ENCODE results near the gene CACYBP. TPM values are rescaled to one million over a fixed set of nuclear protein-coding genes. Genes with fewer than 3 reads are reported as not detected.

Gene CACYBP
- total RNA-seq, 1 experiment from 2014 or later, result 194 TPM

DNA sequence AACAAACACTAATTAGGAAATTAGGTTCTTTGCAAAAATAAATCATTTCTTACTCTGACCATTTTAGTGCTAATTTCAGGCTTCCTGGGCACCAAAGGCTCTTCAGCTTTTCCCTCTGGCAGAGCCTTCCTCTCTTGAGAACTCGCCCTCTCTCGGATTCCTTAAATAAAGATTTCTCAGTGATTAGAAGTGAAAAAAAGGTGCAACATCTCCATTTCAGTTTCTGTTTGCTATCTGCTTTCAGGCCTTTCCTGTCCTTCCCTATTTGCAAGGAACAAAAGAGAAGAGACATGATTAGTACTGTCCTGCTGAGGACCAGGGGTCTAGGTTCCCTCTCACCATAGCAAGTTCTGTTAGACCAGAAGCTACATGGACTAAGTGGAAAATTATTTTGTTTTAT is 27.8 kb upstream of the CACYBP start:
- intact Hi-C loops (cut with micrococcal nuclease), result no loop called here
- Histone ChIP-seq H3K4me2 (ENCODE audit: low read length) (no peak overlapping the region), H3K9me3 (ENCODE audit: control insufficient read depth in 1 of 2, insufficient read depth in 1 of 2, low read depth in 1 of 2, low read length in 2 of 2) (no peaks in the 10 kb centered on the region), H4K20me1 (ENCODE audit: insufficient read depth) (no peaks in the 10 kb centered on the region), H3K4me3 (replicated peaks in 1 of 2; ENCODE audit: low read depth in 1 of 2, low read length in 2 of 2) (no peak overlapping the region), H3K9ac (ENCODE audit: low read length) (no peak overlapping the region), H3K4me1 (ENCODE audit: control insufficient read depth in 1 of 2, insufficient read depth in 2 of 2, low read length in 2 of 2) (peaks cover 2 to 8% of the 10 kb centered on the region in 2 experiments; a peak in 3 of 4 replicates), H3K79me2 (ENCODE audit: insufficient read depth, low read length) (no peaks in the 10 kb centered on the region), H2AFZ (ENCODE audit: low read depth, low read length, poor library complexity, severe bottlenecking) (no peak overlapping the region), H3K27ac (ENCODE audit: low read depth, low read length) (no peak overlapping the region), H3K27me3 (ENCODE audit: insufficient read depth, low read length) (no peaks in the 10 kb centered on the region), H3K9me2 (ENCODE audit: insufficient read depth) (no peaks in the 10 kb centered on the region), H3K36me3 (ENCODE audit: control insufficient read depth in 1 of 2, insufficient read depth in 2 of 2, low read length in 2 of 2) (no peaks in the 10 kb centered on the region)
- CTCF ChIA-PET, result no interaction called here
- no TSS peak for BruUV-seq (replicated peaks)
- DNase-seq (ENCODE audit: low read depth, low spot score) (no peak), ATAC-seq (no peak)
- POLR2A ChIA-PET, result no interaction called here
- no peak for TF ChIP-seq POLR2AphosphoS5 (IDR thresholded peaks at IDR 0.05; ENCODE audit: low read depth, low read length)
- no peak for TF ChIP-seq EZH2 (IDR thresholded peaks at IDR 0.05)
- no peak for TF ChIP-seq SRF (IDR thresholded peaks at IDR 0.05; ENCODE audit: low read depth)
- RAD21 ChIA-PET (ENCODE audit: low non-redundant PET in 1 of 2, low total read pairs in 2 of 2, uncharacterized antibody in 2 of 2, unreplicated experiment in 2 of 2), result no interaction called here

DNA sequence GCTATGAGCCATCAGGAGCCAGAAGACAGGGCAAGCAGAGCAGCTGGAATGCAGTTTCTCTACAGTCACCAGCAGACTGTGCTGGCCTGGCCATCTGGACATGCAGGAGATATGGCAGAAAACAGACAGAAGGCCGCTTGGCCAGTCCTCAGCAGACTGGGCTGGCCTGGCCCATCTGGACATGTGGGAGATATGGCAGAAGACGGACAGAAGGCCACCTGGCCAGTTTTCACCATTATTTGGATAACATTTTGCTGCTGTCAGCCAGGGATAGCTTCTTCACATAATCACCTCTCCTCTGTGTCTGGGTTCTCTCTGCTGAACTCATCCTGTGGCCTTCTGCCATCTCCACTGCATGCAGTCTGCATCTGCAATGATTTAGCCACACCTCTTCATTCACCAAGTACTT is 25.0 kb upstream of the CACYBP start:
- Histone ChIP-seq H3K4me2 (ENCODE audit: low read length) (no peak overlapping the region), H3K9me2 (ENCODE audit: insufficient read depth) (no peaks in the 10 kb centered on the region), H2AFZ (ENCODE audit: low read depth, low read length, poor library complexity, severe bottlenecking) (no peak overlapping the region), H3K9ac (ENCODE audit: low read length) (no peak overlapping the region), H3K27me3 (ENCODE audit: insufficient read depth, low read length) (no peaks in the 10 kb centered on the region), H3K4me1 (ENCODE audit: control insufficient read depth in 1 of 2, insufficient read depth in 2 of 2, low read length in 2 of 2) (peaks cover 0 to 10% of the 10 kb centered on the region in 2 experiments; a peak in 2 of 4 replicates), H3K79me2 (ENCODE audit: insufficient read depth, low read length) (no peaks in the 10 kb centered on the region), H3K36me3 (ENCODE audit: control insufficient read depth in 1 of 2, insufficient read depth in 2 of 2, low read length in 2 of 2) (no peaks in the 10 kb centered on the region), H3K9me3 (ENCODE audit: control insufficient read depth in 1 of 2, insufficient read depth in 1 of 2, low read depth in 1 of 2, low read length in 2 of 2) (no peaks in the 10 kb centered on the region), H3K4me3 (replicated peaks in 1 of 2; ENCODE audit: low read depth in 1 of 2, low read length in 2 of 2) (no peak overlapping the region), H3K27ac (ENCODE audit: low read depth, low read length) (no peak overlapping the region), H4K20me1 (ENCODE audit: insufficient read depth) (no peaks in the 10 kb centered on the region)
- BruUV-seq (replicated peaks), result no TSS peak
- ChIA-PET POLR2A (no interaction called here), CTCF (no interaction called here), RAD21 (ENCODE audit: low non-redundant PET in 1 of 2, low total read pairs in 2 of 2, uncharacterized antibody in 2 of 2, unreplicated experiment in 2 of 2) (no interaction called here)
- ATAC-seq (no peak), DNase-seq (ENCODE audit: low read depth, low spot score) (no peak)
- intact Hi-C loops (cut with micrococcal nuclease), result no loop called here
- no peak for TF ChIP-seq JUND (IDR thresholded peaks at IDR 0.05)
- no peak for TF ChIP-seq POLR2A (IDR thresholded peaks at IDR 0.05; ENCODE audit: borderline replicate concordance, extremely low read depth, insufficient read depth, insufficient read length)
